ENCODE data around the gene STAG1.

DNA sequence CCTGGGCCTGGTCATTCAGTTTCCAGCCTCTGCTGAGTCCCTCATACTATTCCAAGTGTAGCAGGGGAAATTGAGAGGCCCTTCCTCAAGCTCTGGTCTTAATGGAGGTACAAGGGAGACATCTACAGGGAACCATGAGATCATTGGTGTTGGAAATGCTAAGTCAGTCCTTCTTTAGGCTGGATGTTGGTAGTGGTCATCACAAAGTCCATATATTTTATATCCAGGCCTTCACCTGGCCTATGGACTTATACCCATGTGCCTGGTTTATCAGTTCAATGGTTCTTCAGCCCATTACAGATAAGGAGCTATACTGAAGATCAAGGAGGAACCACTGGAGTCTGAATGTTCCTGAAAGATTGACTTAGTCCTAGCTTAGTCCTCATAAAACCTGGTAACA is 135.0 kb downstream of the STAG1 start:
- TF ChIP-seq, protein P1, sequence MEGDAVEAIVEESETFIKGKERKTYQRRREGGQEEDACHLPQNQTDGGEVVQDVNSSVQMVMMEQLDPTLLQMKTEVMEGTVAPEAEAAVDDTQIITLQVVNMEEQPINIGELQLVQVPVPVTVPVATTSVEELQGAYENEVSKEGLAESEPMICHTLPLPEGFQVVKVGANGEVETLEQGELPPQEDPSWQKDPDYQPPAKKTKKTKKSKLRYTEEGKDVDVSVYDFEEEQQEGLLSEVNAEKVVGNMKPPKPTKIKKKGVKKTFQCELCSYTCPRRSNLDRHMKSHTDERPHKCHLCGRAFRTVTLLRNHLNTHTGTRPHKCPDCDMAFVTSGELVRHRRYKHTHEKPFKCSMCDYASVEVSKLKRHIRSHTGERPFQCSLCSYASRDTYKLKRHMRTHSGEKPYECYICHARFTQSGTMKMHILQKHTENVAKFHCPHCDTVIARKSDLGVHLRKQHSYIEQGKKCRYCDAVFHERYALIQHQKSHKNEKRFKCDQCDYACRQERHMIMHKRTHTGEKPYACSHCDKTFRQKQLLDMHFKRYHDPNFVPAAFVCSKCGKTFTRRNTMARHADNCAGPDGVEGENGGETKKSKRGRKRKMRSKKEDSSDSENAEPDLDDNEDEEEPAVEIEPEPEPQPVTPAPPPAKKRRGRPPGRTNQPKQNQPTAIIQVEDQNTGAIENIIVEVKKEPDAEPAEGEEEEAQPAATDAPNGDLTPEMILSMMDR (IDR thresholded peaks at IDR 0.05), result no peak
- TF ChIP-seq POLR2A (IDR thresholded peaks at IDR 0.05), result no peak

Measured in body of pancreas (tissue), 4 donors.